Measurements from ENCODE around the gene DLG1.

Gene DLG1

DNA sequence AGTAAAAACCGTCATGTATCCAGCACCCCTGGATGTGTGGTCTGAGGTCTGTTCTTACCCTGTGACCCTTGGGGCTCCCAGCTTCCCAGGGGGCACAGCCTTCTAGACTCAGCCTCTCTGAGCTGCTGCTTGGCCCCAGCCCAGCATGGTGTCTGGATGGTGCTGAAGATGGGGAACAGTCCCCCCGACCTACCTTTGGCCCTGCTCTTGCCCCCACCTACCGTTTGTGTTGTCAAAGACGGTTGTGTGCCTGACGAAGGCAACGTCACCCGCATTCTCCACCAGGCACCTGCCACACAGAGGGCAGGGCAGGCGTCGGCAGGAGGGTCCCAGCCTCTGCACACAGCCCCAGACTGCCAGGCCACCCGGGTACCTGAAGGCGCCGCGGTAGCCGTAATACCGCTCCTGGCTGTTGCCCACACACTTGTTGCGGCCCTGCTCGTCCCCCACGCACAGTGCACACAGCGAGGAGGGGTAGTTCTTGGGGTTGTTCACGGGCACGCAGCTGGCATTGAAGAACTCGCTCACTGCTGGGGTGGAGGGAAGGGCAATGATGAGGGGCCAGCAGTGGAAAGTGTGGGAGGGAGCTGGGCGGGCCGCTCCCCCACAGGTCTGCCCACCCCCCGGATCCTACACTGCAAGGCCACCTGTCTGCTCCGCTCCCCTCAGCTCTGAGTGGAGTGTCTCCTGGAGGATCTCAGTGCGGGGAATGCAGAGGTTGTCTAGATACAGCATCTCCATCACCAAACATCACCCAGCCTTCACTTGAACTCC, 289.8 kb downstream of the DLG1 start:
- DNase-seq: no peak

DNA sequence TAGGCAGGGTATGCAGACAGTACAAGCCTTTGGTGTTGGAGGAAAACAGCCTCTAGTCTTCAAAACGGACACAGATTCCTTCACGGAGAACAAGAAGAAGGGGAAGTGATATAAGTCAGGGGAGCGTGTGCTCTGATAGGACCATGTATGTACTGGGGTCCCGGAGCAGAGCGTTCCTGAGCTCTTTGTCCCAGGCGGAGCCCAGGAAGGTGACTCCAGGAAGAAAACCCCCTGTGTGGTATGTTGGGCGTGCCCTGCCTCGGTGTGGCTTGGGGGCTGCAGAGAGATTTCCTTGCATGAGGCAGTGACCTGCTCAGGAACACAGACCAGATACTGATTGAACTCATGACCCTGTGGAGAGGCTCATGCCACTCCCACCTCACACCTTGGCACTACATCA, 290.5 kb downstream of the DLG1 start:
- no peak for DNase-seq

DNA sequence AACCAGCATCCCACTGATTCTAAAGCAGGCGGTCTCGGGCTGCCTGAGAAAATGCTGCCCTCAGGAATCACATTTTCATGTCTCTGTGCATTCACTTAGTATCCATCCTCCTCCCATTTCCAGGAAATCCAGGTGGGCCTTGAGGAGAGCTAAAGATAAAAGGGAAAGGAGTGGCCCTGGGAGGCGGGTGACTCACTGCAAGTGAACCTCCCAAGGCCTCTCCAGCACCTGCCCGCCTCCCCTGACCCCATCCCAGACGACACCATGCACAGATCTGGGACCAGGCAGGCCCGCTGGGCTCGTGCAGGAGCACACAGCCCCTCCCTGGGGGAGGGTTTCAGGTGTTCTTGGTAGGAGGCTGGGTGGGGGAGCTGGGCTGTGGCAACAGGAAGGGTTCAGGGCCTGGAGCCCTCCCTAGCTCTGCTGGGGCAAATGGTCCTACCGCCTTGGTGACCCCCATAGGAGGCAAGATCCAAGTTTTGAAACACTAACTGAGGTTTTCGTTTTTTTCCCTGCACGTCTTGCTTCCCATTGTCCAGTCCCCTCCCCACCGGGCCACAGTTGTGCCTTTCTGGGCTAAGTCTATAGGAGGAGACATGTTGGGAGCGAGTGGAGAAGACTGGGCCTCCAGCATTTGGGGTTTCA, 291.0 kb downstream of the DLG1 start:
- DNase-seq: no peak

DNA sequence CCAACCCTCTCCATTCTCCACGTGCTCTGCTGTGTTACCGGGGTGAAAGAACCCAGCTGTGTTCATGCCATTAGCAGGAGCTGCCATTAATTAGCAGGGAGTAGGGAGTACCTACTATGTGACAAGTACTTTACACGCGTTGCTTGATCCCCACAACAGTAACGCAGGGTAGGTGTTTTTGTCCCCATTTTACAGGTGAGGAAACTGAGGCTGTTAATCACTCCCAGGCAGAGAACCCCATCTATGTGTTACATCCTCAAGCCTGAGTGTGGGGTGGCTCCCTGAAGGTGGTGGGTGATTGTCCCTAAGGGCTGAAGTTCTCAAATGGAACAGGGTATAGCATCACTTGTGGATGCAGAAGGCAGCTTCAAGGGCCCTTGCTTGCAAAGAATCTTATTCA, 291.6 kb downstream of the DLG1 start:
- DNase-seq: no peak

DNA sequence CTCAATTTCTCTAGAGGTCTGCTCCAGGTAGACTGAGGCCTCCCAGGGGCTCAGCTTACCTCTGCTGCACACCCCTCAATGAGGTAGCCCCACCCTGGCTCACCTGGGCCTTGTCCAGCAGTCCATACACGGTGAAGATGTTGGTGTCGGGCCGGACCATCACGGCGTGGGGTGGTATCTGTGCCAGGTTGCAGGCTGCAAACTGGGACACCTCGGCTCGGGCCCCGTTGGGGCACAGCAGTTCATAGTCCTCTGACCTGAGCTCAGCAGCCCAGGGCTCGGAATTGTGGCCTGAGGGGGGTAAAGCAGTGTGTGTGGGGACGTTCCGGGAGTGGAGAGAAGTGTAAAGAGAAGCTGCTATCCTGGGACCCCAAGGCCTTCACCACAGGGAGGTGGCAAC, 292.0 kb downstream of the DLG1 start:
- DNase-seq: no peak

DNA sequence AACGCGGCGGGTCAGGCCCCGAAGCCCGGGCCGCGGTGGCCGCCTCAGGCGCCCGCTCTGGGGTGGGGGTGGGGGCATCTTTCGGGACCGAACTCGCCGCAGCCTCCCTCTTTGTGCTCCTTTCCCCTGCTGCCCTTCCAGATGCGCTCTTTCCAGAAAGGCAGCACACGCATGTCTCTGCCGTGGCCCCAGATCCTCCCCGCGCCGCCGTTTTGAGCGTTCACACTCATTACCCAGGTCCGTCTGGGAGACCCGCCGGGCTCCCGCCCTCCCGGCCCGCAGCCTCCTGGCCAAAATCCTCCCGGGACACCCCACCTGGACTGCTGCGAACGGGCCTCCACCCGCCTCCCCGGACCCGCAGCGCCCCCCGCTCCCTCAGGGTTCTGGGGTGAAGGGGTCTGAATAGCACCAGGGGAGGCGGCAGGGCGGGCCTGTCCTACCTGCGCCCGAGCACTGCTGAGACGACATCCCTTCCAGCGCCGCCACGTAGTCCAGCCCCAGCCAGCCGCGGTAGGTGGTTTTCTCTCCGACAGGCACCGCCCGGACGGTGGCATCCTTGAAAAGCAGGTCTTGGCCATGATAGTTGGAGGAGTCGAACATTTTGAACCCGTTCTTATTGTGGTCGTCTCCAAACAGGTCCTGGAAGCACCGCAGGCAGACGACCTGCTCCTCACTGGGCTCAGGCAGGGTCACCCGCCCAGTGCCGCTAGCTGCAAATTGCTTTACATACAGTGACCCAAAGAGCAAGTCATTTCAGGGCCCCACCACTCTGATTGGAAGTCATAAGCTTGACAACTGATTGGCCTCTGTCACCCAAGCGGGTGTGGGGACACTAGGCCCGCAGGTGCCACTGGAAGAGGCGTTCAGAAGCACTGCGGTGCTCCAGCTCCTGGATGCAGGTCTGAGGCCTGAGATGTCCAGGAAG, 294.7 kb downstream of the DLG1 start:
- DNase-seq: peak; percentile 17

DNA sequence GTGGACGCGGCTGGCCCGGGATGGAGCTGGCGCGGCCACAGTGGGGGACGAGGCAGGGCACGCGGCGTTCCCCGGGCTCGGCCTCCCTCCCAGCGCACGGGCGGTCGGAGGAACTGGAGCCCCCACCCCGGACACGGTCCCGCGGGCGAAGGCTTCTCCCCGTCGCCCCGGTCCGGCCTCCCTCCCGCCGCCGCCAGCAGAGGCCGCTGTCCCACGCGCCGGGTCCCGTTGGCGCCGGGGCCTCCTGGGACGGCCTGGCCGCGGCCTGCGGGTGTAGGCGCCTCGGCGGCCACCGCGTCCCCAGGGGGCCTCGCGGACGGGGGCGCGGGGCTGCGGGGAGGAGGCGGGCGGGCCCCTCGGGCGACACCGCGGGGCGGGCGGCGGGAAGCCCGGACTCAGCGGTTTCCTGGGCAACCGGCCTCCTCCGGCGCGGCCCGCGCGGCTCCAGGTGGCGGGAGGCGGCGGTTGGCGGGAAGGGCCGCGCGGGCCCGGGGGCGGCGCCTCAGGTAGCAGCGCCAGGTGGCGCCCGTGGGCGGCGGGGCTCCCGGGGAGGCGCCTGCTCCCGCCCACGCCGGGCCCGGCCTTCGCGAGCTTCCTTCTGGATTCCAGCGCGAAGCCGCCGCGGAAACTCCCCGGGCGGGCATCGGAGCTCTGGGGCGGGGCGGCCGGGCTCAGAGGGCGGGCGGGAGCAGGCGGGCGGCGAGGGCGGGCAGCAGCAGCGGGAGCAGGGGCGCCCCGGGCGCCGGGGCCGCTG, 295.5 kb downstream of the DLG1 start:
- peak; percentile 74 for DNase-seq

DNA sequence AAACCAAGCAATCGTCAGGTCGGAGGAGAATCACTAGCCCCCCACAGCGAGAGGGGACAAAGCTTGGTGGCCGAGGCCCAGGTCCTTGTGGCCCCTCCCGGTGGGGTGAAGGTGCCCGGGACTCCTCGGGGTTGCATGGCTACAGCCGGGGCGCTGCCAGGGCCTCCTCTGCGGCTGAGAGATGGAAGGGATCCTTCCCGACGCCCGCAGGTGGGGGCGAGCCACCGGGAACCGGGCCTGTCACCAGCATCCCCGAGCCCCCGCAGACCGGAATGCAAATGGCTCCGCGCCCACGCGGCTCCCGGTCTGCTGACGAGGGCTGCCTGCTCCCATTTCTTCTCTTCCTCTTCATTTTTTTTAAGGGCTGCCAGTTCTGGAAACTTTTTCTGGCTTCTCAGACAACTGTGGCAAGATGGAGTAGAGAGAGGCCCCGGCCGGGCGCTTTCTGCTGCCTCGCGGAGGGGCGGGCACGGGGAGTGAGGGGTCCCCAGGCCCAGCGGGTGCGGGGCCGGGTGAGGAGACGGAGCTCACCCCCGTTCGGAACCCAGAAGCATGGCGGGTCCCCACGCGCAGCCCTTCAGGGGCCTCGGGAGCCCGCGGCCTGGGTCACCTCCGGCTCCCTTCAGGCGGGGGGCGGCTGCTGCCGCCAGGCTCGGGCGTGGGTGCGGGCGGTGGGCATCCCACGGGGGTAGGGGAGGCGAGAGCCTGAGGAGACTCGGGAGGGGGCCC, 296.3 kb downstream of the DLG1 start:
- no peak for DNase-seq

DNA sequence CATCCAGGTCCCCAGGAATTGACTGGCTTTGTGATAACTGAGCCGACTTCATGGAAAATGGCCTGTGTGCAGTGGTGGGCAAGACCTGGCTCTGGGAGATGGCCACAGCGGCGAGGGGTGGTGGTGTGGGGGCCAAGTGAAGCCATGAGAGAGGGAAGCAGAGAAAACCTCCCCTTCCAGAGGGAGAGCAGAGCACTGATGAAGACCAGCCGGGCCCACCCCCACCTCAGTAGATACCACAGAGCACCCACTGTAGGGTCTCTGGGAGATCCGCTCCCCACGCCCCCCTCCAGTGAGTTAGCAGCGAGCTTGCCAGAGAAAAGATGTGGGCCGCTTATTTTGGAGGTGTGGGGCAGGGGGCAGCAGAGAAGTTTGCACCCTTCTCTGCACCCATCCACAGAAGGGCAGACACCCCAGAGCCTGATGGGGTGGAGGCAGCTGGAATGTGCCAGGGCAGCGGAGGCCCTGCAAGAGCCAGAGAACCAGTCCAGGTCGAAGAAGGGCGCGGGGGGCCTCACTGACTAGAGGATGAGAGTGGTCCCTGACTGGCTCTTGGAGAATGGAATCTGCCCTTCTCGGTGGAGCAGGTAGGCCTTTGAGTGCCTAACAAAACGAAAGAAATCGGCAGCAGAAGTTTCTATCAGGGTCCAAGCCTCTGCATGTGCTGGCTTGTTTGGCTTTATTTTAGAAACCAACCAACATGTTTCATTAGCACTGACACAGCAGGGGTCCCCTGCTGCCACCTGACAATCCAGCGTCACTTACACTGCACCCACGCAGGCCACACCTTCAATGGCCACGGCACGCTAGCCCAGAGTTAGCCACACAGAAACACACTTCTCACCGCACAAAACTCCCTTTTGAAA, 297.1 kb downstream of the DLG1 start:
- DNase-seq: no peak

DNA sequence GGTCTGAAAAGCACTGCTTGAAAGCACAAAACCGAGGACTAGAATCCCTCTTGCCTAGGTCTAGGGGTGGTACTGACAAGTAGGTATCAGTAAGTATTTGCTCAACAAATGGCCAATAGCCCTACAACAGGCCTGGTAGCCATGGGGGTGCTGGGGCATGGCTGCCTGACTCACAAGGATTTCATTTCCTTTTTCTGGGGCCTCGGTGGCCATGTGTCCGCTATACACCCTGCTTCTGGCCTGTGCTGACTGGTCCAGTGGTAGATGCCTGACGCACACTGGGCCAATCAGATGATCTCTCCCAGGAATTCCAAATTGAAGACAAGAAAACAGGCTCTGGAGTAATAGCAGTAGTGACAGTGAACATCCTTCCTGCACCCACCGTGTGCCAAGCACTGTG, 298.2 kb downstream of the DLG1 start:
- DNase-seq: no peak

DNA sequence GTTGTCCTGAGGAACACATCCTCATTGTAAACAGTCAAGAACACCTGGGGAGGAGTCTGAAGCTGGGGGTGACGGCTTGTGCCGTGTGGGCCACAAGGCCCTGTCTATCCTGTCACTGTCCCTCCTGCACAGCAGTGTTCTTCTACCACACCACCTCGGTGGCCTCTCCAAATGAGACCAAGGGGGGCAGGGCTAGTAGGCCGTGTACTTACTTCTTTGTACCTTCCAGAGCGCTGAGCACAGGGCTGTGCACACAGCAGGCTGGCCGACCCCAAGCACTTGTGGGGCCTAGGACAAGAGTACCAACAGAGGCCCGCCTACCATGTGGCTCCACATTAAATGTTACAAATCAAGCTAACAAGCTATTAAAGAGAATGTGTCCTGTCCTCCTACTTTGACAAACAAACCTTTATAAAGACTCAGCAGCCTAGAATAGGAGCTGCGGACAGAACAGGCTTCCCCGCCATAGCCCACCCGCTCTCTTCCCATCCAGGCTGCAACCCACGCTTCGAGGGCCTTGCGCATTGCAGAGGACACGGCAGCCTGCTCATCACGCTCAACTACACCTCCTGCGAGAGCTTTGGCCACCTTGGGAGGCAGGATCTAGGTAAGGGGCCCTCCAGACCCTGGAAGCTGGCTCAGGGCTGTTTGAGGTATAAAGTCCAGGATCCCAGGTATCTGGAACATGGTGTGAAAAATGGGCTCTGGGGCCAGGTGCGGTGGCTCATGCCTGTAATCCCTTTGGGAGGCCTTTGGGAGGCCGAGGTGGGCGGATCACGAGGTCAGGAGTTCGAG, 299.2 kb downstream of the DLG1 start:
- no peak for DNase-seq

DNA sequence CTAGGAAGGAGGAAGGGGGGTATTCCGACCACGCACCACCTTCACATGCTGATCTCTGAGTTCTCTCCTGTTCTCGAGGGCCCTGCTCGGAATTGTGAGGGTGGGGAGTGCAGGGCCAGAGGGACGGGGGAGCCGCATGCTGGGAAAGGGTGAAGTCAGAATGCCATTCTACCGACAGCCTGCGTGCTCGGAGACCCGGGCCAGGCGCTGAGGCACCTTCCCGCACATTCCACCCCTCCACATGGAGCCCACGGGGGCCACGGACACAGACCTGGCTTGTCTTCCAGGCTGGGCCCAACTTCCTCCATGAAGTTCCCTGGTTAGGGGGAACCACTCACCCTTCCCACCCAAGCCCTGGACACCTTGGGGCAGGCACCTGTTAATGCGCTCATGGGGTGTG, 301.1 kb downstream of the DLG1 start:
- DNase-seq: no peak

DNA sequence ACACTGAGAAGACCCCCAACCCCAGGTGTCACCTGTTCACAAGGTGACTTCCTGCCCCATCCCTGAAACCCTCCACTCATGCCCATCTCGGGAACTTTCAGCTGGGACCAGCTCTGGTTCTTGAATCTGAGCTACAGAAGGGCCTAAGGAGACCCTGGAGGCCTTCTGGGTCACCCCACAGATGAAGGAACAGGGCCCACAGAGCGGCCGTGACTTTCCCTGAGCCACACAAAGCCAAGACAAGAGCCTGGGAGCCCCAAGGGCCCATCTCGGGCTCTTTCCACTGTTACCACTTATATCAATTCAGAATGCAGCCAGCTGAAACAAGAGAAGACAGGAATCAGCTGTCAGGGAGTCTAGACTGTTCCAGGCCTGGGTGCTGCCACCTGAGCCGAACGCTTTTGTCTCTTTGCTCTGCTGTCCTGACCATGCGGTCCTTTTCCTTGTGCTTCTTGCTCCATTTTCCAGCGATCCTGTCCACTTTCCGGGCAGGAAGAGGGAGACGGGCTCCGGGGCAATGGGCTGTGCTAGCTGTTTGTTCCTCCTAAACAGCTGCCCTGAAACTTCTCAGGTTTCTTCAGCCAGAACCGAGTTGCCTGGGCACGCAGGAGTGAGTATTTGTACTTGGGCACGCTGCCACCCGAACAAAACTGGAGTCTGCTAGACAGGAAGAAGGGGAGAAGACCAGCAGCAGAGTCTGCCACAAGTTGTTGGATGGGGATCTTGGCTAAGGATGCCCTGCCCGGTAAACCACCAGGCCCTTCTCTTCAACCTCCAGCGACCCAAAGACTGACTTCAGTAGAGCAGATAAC, 301.8 kb downstream of the DLG1 start:
- DNase-seq: no peak

DNA sequence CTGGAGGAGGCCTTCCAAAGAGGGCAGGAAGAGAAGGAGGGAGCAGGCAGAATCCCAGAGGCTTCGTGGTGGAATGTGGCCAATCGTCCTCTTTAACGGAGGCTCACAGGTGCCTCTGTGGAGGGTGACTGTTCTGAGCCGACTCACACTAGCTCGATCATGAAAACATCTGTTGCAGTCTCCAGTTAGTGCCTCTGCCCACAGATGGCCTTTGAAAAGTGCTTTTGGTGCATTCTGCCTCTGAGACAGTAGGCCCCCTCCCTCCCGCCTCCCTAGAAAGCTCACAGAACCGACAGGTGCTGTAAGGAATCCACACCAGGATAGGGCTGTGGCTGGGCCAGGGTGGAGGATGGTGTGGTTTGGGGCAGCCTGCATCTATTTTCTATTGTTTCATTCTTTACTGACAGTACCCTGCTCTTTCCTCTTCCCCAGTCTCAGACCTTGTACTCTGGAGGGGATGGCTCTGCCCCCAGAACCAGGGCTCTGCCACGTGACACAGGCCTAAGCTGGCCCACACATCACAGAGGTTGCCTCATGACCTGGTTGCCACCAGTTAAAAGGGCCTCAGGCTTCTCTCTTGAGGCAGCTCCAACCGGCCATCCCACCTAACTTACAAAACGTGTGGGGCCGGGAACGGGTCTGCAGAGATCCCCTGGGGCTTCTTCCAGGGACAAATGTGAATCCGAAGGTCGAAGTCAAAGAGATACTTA, 302.6 kb downstream of the DLG1 start:
- DNase-seq: no peak

DNA sequence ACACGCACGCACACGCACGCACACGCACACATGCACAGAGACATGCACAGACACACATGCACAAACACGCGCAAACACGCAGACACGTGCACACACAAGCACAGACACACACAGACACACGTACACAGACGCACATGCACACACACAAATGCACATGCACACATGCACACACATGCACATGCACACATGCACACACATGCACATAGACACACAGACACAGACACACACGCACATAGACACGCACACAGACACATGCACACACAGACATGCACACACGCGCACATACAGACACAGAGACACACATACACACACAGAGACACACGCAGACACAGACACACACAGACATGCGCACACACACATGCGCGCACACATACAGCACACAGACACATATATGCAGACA, 303.4 kb downstream of the DLG1 start:
- DNase-seq: no peak

DNA sequence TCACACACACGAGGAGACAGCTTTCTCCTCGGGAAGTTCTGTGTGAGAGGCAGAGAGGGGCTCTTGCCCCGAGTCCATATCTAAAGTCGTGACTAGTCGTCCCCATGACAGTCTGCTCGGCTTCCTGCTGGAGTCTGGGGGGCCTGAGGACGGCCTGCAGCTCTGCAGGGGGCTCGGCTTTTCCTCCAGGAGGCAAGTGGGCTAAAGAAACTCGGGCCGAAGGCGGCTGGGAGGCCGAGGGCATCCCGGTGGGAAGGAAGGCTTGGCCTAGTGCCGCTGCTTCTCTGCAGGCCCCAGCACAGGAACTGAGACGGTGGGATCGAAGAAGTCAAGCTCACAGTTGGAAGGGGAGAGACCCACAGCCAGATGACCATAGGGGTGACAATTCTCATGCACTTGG, 304.4 kb downstream of the DLG1 start:
- DNase-seq: no peak

All from activated CD4-positive, alpha-beta T cell treated with anti-CD3 and anti-CD28 coated beads, Interleukin-2, amount 50 U/mL, for 1 hour (primary cell).